Measurements from ENCODE around the gene PRKCA.

PRKCA gene

GRCh38 chr17:66649818-66650543 lies 347.6 kb downstream of the PRKCA start:
- H2AFZ ChIP-seq (ENCODE audit: insufficient read depth, low read length, poor library complexity) = no peak overlapping the region
- H3K9me3 ChIP-seq (ENCODE audit: insufficient read depth, low read depth, low read length) = peaks cover 2% of the 10 kb centered on the region
- H3K79me2 ChIP-seq (ENCODE audit: control insufficient read depth, insufficient read depth, low read length, poor library complexity) = no peaks in the 10 kb centered on the region
- no peaks in the 10 kb centered on the region for H3K4me1 ChIP-seq (ENCODE audit: control insufficient read depth in 1 of 2, insufficient read depth in 2 of 2, low read length in 2 of 2)
- no peak overlapping the region for H3K4ac ChIP-seq (ENCODE audit: low read depth, low read length)
- H2AK5ac ChIP-seq (ENCODE audit: low read length) = no peak overlapping the region
- H3K36me3 ChIP-seq (ENCODE audit: control insufficient read depth in 1 of 2, insufficient read depth in 2 of 2, low read length in 2 of 2) = no peaks in the 10 kb centered on the region
- H4K8ac ChIP-seq (ENCODE audit: low read depth, low read length) = no peak overlapping the region
- no peak overlapping the region for H3K14ac ChIP-seq (ENCODE audit: low read length)
- no peaks in the 10 kb centered on the region for H3K79me1 ChIP-seq (ENCODE audit: low read length)
- no peak for DNase-seq
- WGBS (ENCODE audit: extremely low coverage, insufficient coverage, insufficient read length) = no CpG with 5 or more reads among the region's 12 CpGs
- no peak overlapping the region for H4K12ac ChIP-seq (ENCODE audit: low read depth, low read length)
- H3K27ac ChIP-seq (ENCODE audit: low read depth, low read length) = no peak overlapping the region
- H3K18ac ChIP-seq (ENCODE audit: low read length) = no peak overlapping the region
- H3K4me3 ChIP-seq (ENCODE audit: low read depth, low read length) = no peak overlapping the region
- no peak overlapping the region for H2BK120ac ChIP-seq (ENCODE audit: insufficient read depth, low read length, poor library complexity)
- H3K23ac ChIP-seq (ENCODE audit: low read length) = no peak overlapping the region
- no peak overlapping the region for H2BK12ac ChIP-seq (ENCODE audit: low read length)
- no peak overlapping the region for H2BK5ac ChIP-seq (ENCODE audit: low read depth, low read length, poor library complexity)
- H3K27me3 ChIP-seq (ENCODE audit: insufficient read depth, low read length) = no peaks in the 10 kb centered on the region
- H3K4me2 ChIP-seq (ENCODE audit: low read length) = no peak overlapping the region
- H4K91ac ChIP-seq (ENCODE audit: low read depth, low read length) = no peak overlapping the region
- H3K9ac ChIP-seq (ENCODE audit: low read length) = no peak overlapping the region

GRCh38 chr17:66650544-66650877 lies 348.1 kb downstream of the PRKCA start:
- Histone ChIP-seq H3K18ac (ENCODE audit: low read length) (no peak overlapping the region), H2BK5ac (ENCODE audit: low read depth, low read length, poor library complexity) (no peak overlapping the region), H3K4me1 (ENCODE audit: control insufficient read depth in 1 of 2, insufficient read depth in 2 of 2, low read length in 2 of 2) (no peaks in the 10 kb centered on the region), H4K12ac (ENCODE audit: low read depth, low read length) (no peak overlapping the region), H3K4me3 (ENCODE audit: low read depth, low read length) (no peak overlapping the region), H3K79me1 (ENCODE audit: low read length) (no peaks in the 10 kb centered on the region), H3K79me2 (ENCODE audit: control insufficient read depth, insufficient read depth, low read length, poor library complexity) (no peaks in the 10 kb centered on the region), H4K8ac (ENCODE audit: low read depth, low read length) (no peak overlapping the region), H3K4me2 (ENCODE audit: low read length) (no peak overlapping the region), H2BK12ac (ENCODE audit: low read length) (no peak overlapping the region), H2AK5ac (ENCODE audit: low read length) (no peak overlapping the region), H2AFZ (ENCODE audit: insufficient read depth, low read length, poor library complexity) (no peak overlapping the region), H3K27me3 (ENCODE audit: insufficient read depth, low read length) (no peaks in the 10 kb centered on the region), H2BK120ac (ENCODE audit: insufficient read depth, low read length, poor library complexity) (no peak overlapping the region), H3K4ac (ENCODE audit: low read depth, low read length) (no peak overlapping the region), H3K27ac (ENCODE audit: low read depth, low read length) (no peak overlapping the region), H3K14ac (ENCODE audit: low read length) (no peak overlapping the region), H3K9ac (ENCODE audit: low read length) (no peak overlapping the region), H4K91ac (ENCODE audit: low read depth, low read length) (no peak overlapping the region), H3K23ac (ENCODE audit: low read length) (no peak overlapping the region), H3K36me3 (ENCODE audit: control insufficient read depth in 1 of 2, insufficient read depth in 2 of 2, low read length in 2 of 2) (no peaks in the 10 kb centered on the region), H3K9me3 (ENCODE audit: insufficient read depth, low read depth, low read length) (no peaks in the 10 kb centered on the region)
- DNase-seq = no peak
- WGBS (ENCODE audit: extremely low coverage, insufficient coverage, insufficient read length) = no CpG with 5 or more reads among the region's 5 CpGs

GRCh38 chr17:66652840-66653507 lies 350.6 kb downstream of the PRKCA start:
- H3K27me3 ChIP-seq (ENCODE audit: insufficient read depth, low read length) = no peaks in the 10 kb centered on the region
- H3K9ac ChIP-seq (ENCODE audit: low read length) = no peak overlapping the region
- H3K9me3 ChIP-seq (ENCODE audit: insufficient read depth, low read depth, low read length) = no peaks in the 10 kb centered on the region
- no peak overlapping the region for H2AFZ ChIP-seq (ENCODE audit: insufficient read depth, low read length, poor library complexity)
- H3K18ac ChIP-seq (ENCODE audit: low read length) = no peak overlapping the region
- no peak overlapping the region for H2AK5ac ChIP-seq (ENCODE audit: low read length)
- H3K79me2 ChIP-seq (ENCODE audit: control insufficient read depth, insufficient read depth, low read length, poor library complexity) = no peaks in the 10 kb centered on the region
- H3K4me3 ChIP-seq (ENCODE audit: low read depth, low read length) = no peak overlapping the region
- no peak overlapping the region for H2BK12ac ChIP-seq (ENCODE audit: low read length)
- H2BK120ac ChIP-seq (ENCODE audit: insufficient read depth, low read length, poor library complexity) = no peak overlapping the region
- H3K4me1 ChIP-seq (ENCODE audit: control insufficient read depth in 1 of 2, insufficient read depth in 2 of 2, low read length in 2 of 2) = no peaks in the 10 kb centered on the region
- no peak overlapping the region for H4K91ac ChIP-seq (ENCODE audit: low read depth, low read length)
- no peak overlapping the region for H3K23ac ChIP-seq (ENCODE audit: low read length)
- H4K8ac ChIP-seq (ENCODE audit: low read depth, low read length) = no peak overlapping the region
- H4K12ac ChIP-seq (ENCODE audit: low read depth, low read length) = no peak overlapping the region
- no peak overlapping the region for H3K14ac ChIP-seq (ENCODE audit: low read length)
- no CpG with 5 or more reads among the region's 6 CpGs for WGBS (ENCODE audit: extremely low coverage, insufficient coverage, insufficient read length)
- H3K4me2 ChIP-seq (ENCODE audit: low read length) = no peak overlapping the region
- H3K27ac ChIP-seq (ENCODE audit: low read depth, low read length) = no peak overlapping the region
- no peaks in the 10 kb centered on the region for H3K79me1 ChIP-seq (ENCODE audit: low read length)
- H3K36me3 ChIP-seq (ENCODE audit: control insufficient read depth in 1 of 2, insufficient read depth in 2 of 2, low read length in 2 of 2) = no peaks in the 10 kb centered on the region
- H3K4ac ChIP-seq (ENCODE audit: low read depth, low read length) = no peak overlapping the region
- DNase-seq = no peak
- no peak overlapping the region for H2BK5ac ChIP-seq (ENCODE audit: low read depth, low read length, poor library complexity)

GRCh38 chr17:66654106-66654740 lies 351.8 kb downstream of the PRKCA start:
- Histone ChIP-seq H2BK12ac (ENCODE audit: low read length) (no peak overlapping the region), H2AK5ac (ENCODE audit: low read length) (no peak overlapping the region), H3K27ac (ENCODE audit: low read depth, low read length) (no peak overlapping the region), H3K79me2 (ENCODE audit: control insufficient read depth, insufficient read depth, low read length, poor library complexity) (no peaks in the 10 kb centered on the region), H3K4me2 (ENCODE audit: low read length) (no peak overlapping the region), H3K14ac (ENCODE audit: low read length) (no peak overlapping the region), H2BK5ac (ENCODE audit: low read depth, low read length, poor library complexity) (no peak overlapping the region), H3K9me3 (ENCODE audit: insufficient read depth, low read depth, low read length) (no peaks in the 10 kb centered on the region), H3K4ac (ENCODE audit: low read depth, low read length) (no peak overlapping the region), H4K8ac (ENCODE audit: low read depth, low read length) (no peak overlapping the region), H3K79me1 (ENCODE audit: low read length) (no peaks in the 10 kb centered on the region), H3K36me3 (ENCODE audit: control insufficient read depth in 1 of 2, insufficient read depth in 2 of 2, low read length in 2 of 2) (no peaks in the 10 kb centered on the region), H3K4me1 (ENCODE audit: control insufficient read depth in 1 of 2, insufficient read depth in 2 of 2, low read length in 2 of 2) (no peaks in the 10 kb centered on the region), H3K23ac (ENCODE audit: low read length) (no peak overlapping the region), H3K9ac (ENCODE audit: low read length) (no peak overlapping the region), H4K91ac (ENCODE audit: low read depth, low read length) (no peak overlapping the region), H4K12ac (ENCODE audit: low read depth, low read length) (no peak overlapping the region), H3K27me3 (ENCODE audit: insufficient read depth, low read length) (no peaks in the 10 kb centered on the region), H2AFZ (ENCODE audit: insufficient read depth, low read length, poor library complexity) (no peak overlapping the region), H3K4me3 (ENCODE audit: low read depth, low read length) (no peak overlapping the region), H3K18ac (ENCODE audit: low read length) (no peak overlapping the region), H2BK120ac (ENCODE audit: insufficient read depth, low read length, poor library complexity) (no peak overlapping the region)
- no CpG with 5 or more reads among the region's 9 CpGs for WGBS (ENCODE audit: extremely low coverage, insufficient coverage, insufficient read length)
- no peak for DNase-seq

Measured in trophoblast cell (in vitro differentiated cells and primary cell).